Activated gamma-delta T cell treated with anti-CD3 and anti-CD28 coated beads, Interleukin-2, amount 50 U/mL, for 16 hours (primary cell): ENCODE data around the gene ZFYVE28.
A peak's percentile ranks its signal among the peaks of the same experiment; 100 is the strongest.

Experiments used
- DNase-seq: peaks from one replicate; pipeline ENCODE4 v3.0.0-alpha.2; 2020; ENCODE audit warnings: low read depth

Gene ZFYVE28

GRCh38 chr4:2272026-2272827, 146.2 kb downstream of the ZFYVE28 start:
- no peak for DNase-seq

DNA sequence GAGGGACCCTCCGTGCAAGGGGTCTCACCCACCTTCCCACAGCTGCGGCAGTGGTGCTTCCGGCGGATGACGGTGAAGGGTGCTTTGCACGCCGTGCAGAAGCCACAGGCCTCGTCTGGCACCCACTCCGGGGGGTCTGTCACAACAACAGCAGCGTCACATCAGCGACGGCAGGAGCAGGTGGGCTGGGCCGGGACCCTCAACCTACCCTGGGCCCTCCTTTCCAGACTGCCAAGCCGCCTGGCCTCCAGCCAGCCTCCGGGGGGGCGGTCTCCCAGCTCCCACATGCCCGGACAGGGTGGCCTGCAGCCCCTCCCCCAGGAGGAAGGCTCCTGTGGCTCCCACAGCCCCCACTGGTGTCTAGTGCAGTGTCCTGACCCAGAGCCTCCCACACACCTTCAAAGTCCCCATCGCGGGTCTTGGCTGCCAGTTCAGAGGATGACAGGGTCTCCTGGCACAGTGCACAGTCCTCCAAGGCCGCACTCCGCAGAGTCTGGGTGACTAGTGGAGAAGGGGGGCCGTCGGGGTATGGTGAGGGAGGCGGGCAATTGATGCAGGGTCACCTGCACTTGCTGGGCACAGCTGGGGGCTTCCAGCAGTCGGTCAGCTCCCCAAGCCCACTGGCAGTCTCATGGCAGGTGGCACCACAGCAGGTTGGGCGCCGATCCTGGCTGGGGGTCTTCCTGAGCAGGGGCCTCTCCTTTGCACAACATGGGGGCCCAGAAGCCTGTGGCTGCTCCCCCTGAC, 147.0 kb downstream of the ZFYVE28 start:
- DNase-seq: no peak

DNA sequence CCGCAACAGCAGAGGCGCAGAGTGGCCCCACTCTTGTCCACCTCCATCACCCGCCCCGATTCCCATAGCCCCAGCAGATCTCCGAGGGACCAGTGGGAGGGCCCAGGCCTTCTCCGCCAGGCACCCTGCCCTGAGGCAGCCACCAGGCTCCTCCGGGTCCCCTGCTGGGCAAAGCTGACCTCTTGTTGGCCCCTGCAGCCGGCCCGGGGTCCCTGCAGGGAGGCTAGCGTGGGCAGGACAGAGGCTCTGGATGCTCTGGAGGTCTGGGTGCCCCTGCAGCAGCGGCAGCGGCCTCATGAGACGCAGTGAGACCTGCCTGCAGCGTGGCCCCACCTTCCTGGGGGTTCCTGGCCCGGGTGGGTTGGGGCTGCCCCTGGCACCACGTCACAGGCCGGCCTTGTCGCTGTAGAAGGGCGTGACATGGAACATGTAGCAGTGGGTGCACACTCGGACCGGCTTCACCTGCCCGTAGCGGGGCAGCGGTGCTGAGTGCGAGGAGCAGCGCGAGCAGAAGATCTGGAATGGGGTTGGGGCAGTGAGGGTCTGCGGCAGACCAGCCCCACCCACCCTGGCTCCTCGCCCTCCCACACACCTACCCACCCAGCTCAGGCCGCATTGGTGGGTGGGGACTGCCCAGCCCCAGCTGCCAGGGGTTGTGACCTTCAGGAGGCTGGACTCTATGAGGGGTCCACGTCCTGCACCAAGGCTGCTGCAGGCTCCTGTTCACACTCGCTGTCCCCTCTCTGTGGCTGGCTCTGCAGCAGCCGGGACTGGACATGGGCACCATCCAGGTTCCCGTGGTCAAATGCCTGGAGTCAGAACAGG, 147.9 kb downstream of the ZFYVE28 start:
- no peak for DNase-seq

DNA sequence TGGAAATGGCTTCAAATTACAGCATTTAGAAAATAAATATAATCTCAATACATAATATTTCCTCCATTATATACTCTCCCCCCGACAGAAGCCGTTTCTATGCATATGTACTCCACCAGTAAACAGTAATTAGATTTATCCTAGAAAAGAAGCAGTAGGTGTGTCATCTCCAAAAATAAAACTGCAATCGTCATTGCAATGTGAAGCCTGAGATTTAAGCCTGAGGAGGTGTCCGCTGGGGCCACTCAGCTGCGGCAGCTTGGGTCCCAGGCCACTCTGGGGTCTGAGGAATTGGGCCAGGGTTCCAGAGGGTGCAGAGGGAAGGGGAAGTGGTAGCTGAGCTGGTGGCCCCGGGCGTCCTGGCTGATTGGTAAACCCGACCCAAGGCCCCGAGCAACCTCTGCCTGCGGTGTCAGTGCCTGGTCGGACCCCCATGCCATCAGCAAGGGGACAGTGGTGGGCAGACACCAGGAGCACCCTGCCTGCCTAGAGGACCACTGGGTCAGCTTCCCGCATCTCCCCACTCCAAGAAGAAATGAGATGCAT, 148.8 kb downstream of the ZFYVE28 start:
- DNase-seq: no peak

DNA sequence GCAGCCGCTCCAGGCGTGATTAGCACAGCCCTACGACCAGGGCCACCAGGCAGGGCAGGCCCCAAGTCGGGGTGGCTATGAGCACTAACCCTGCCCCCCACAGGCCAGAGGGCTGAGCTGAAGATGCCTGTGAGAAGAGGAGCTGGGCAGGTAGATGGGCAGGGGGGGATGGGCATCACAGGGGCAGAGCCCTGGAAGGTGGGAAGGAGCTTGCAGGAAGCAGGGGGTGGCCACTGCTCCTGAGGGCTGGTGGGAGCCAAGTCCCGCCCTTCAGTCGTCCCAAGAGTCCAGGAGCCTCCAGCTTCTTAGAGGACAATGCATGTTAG, 149.3 kb downstream of the ZFYVE28 start:
- no peak for DNase-seq

GRCh38 chr4:2268357-2269205, 149.9 kb downstream of the ZFYVE28 start:
- no peak for DNase-seq

DNA sequence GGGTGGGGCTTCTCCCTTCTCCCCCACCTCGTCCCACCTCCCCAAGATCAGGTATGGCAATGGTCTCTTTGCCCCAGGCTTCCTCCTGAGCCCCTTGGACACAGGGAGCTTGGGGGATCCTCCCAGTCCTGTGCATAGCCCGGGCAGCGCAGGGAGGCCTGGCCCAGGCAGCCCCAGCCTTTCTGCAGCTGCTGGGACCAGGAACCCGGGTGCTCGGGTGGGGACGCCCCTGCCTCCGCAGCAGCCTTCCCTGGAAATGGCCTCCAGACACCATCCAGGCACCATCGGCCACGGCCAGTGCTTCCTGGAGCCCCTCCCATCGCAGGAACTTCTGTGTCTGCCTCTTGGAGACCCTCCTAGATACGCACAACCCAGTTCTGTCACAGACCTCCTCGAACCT, 150.6 kb downstream of the ZFYVE28 start:
- DNase-seq: no peak

GRCh38 chr4:2267320-2267811, 151.1 kb downstream of the ZFYVE28 start:
- DNase-seq: no peak

DNA sequence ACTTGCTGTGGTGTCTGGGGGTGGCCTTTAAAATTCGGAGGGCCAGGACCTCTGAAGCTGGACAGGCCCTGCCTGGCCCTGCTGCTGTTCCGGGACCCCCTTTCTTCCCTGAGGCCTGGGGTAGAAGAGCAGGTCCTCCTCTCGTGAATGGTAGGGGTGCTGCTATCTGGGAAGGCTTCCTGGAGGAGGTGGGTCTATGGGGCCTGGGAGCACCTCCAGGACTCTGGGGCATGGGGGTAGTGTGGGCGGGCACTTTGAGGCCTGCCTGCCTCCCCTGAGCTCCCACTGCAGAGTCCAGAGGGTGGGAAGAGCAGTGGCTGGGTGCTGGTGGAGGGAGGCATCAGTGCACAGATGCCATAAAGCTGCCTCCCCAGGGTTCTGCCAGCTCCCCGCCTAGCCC, 151.6 kb downstream of the ZFYVE28 start:
- DNase-seq: no peak

- no peak for DNase-seq
These were observed 152.3 kb downstream of the ZFYVE28 start for GRCh38 chr4:2266181-2266580.

DNA sequence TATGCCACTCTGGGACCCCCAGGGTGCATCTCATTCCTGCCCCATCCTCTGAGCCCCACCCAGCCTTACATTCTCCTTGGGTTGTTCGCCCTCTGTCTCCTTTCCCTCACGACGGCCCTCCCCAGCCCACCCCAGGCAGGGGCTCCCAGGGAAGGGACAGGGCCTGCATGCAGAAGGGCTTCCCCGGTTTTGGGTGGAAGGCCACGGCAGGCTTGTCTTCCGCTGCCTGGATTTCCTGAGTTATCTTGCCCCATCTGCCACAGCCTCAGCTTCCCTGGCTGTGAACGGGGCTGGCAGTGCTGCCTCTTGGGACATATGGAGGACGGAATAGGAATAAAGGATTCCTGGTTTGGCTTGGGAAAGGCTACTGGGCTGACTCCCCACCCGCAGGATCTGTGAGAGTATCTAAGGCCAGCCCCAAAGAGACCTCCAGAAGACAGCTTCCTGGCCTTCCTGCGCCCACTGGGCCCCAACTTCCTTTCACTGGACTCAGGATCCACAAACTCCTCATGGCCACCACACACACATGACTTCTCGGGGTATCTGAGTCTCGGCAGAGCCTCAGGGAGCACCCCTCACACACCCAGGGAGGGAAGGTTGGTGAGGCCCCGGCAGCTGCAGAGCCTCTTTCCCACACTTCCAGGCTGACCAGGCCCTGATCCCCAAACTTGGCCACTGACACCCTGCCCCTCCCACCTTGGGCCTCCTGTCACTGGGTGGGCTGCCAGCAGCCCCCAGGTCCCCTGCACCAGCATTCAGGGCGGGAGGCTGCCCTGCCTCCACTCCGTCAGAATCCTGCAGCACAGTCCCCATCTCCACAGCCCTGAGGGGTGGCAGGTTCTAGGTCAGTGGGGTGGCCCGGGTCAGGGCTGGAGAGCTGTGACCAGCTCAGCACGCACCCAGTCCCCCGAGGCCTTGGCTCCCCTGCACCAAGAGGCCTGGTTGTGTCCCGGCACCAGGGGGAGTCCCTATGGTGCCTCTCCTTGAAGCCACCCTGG, 153.0 kb downstream of the ZFYVE28 start:
- DNase-seq: no peak

DNA sequence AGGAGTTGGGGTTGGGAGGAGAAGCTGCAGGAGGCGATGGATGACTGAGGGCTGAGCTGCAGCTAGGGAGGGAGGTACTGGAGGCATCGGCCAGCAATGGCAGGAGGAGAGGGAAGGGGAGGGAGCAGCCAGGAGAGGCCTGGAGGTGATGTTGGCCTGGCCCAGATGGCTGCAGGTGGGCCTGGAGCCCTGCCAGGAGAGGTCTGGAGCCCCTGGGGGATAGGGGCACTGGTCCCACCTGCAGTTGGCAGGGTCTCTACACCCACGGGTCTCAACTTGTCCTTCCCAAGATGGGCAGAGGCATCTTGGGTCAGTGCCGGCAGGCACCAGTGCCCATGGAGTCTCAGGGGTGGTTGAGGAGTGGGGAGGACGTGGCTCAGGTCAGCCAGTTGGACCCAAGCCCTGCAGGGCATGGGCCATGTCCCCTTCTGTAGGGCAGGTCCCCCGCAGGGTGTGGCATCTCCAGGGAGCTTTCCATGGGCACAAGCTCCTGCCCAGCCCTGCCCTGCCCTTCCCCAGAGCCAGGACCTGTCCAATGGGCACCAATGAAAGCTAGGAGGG, 153.9 kb downstream of the ZFYVE28 start:
- no peak for DNase-seq

- DNase-seq: no peak
These were observed 154.5 kb downstream of the ZFYVE28 start for GRCh38 chr4:2263926-2264321.

- DNase-seq: no peak
These were observed 155.5 kb downstream of the ZFYVE28 start for GRCh38 chr4:2262944-2263250.

GRCh38 chr4:2262145-2262943, 156.1 kb downstream of the ZFYVE28 start:
- DNase-seq: peak; percentile 95

GRCh38 chr4:2261853-2262144, 156.6 kb downstream of the ZFYVE28 start, which contains the start of gene MXD4:
TSS of gene MXD4 (minus strand) at chr4:2262109. CDS start at chr4:2261980, 129 bp downstream.
- DNase-seq: no peak

DNA sequence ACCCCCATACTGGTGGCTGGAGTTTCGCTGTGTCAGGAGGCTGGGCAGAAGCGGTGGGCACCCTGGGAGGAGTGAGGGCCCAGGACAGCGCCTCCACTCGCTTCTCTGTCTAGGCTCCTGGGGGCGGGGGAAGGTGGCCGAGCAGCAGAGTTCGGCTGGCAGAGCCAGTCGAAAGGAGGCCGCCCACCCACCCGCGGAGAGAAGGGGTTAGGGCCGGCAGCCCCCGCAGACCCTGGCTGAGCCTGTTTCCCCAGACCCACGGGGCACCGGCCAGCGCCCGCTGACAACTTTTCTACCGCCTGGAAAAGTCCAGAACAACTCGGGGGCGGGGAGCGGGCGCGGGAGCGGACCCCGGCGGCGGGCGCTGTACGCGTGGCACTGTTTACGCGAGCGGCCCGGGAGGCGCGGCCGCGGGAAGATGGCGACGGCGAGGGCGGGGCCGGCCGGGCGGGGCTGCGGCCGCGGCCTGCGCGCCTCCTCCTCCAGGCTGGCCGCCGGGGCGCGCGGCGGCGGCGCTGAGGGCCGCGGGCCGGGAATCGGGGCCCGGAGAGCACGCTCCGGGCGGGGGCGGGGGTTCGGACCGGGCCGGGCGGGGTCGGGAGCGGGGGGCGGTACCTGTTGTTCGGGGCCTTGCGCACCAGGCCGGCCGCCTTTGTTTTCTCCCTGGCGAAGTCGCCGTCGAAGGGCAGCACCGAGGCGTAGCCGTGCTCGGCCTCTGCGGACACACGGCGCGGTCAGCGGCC, 157.2 kb downstream of the ZFYVE28 start:
- DNase-seq: peak; percentile 29

GRCh38 chr4:2260344-2261109, 157.9 kb downstream of the ZFYVE28 start:
- DNase-seq: no peak
